Measurements from ENCODE around the gene GOLPH3. TPM values are rescaled to one million over a fixed set of nuclear protein-coding genes. Genes with fewer than 3 reads are reported as not detected.

The GOLPH3 gene
- total and polyA plus RNA-seq, 2 of the 4 experiments (the other 2 are of a cell fraction), result 38.2 to 41.3 TPM

GRCh38 chr5:32147959-32148358 lies 26.2 kb downstream of the GOLPH3 start:
- Histone ChIP-seq H4K8ac (ENCODE audit: low read depth in 2 of 2, low read length in 2 of 2) (no peak overlapping the region), H2BK5ac (ENCODE audit: low read depth, low read length, poor library complexity, severe bottlenecking) (no peak overlapping the region), H2BK20ac (ENCODE audit: low read depth, low read length) (no peak overlapping the region), H3K27ac (ENCODE audit: insufficient read depth, low read length) (no peak overlapping the region), H2AK5ac (ENCODE audit: low read depth, low read length) (no peak overlapping the region), H2BK120ac (ENCODE audit: low read depth, low read length) (no peak overlapping the region), H3K18ac (ENCODE audit: low read depth, low read length) (no peak overlapping the region), H3K4ac (ENCODE audit: low read depth, low read length) (no peak overlapping the region), H3K27me3 (ENCODE audit: control insufficient read depth, insufficient read depth, low read length) (no peaks in the 10 kb centered on the region), H3K56ac (ENCODE audit: extremely low read depth, insufficient read depth, low read length) (no peak overlapping the region), H3K23ac (ENCODE audit: low read depth, low read length) (no peak overlapping the region), H3K9me3 (ENCODE audit: control insufficient read depth, insufficient read depth, low read length) (no peaks in the 10 kb centered on the region), H4K5ac (ENCODE audit: low read depth, low read length) (no peak overlapping the region), H3K4me3 (ENCODE audit: insufficient read depth, low read depth, low read length) (no peak overlapping the region), H3K4me2 (ENCODE audit: low read depth, low read length) (no peak overlapping the region), H4K91ac (ENCODE audit: insufficient read depth, low read depth, low read length) (no peak overlapping the region), H3K9ac (ENCODE audit: low read depth, low read length) (no peak overlapping the region), H3K79me1 (ENCODE audit: low read depth in 1 of 2, low read length in 2 of 2) (peaks cover 22 to 44% of the 10 kb centered on the region in 2 experiments), H2AFZ (replicated peaks; ENCODE audit: low read length, poor library complexity) (no peak overlapping the region), H4K20me1 (ENCODE audit: insufficient read depth, low read length) (peaks cover 84% of the 10 kb centered on the region), H3K4me1 (ENCODE audit: control insufficient read depth, insufficient read depth, low read length) (peaks cover 16% of the 10 kb centered on the region), H2AK9ac (replicated peaks; ENCODE audit: low read depth, low read length, poor library complexity) (no peak overlapping the region), H3K14ac (replicated peaks; ENCODE audit: low read depth, low read length) (no peak overlapping the region), H3K9me1 (ENCODE audit: insufficient read depth, low read length) (peaks cover 19% of the 10 kb centered on the region), H3K36me3 (ENCODE audit: control insufficient read depth, insufficient read depth, low read length) (peaks cover 5% of the 10 kb centered on the region; the same call in 1 of the 2 replicates), H2BK15ac (ENCODE audit: low read depth, low read length) (no peak overlapping the region)
- no CpG with 5 or more reads among the region's 4 CpGs for WGBS, 2 experiments (ENCODE audit: extremely low coverage in 2 of 2, insufficient read length in 1 of 2)
- ATAC-seq (ENCODE audit: low read depth) (no peak), DNase-seq (no peak)
- TF ChIP-seq CTCF (conservative IDR thresholded peaks at IDR 0.05; ENCODE audit: low read depth, low read length) (no peak), RAD21 (IDR thresholded peaks at IDR 0.05; ENCODE audit: low read length) (no peak), SMC3 (IDR thresholded peaks at IDR 0.05; ENCODE audit: low read depth, low read length) (no peak), MAFK (IDR thresholded peaks at IDR 0.05; ENCODE audit: low read depth, low read length) (no peak), CHD1 (IDR thresholded peaks at IDR 0.05; ENCODE audit: low read depth, low read length) (no peak), USF2 (IDR thresholded peaks at IDR 0.05; ENCODE audit: low read depth, low read length) (no peak), MAZ (IDR thresholded peaks at IDR 0.05; ENCODE audit: borderline replicate concordance, low read depth, low read length) (no peak), RFX5 (IDR thresholded peaks at IDR 0.05; ENCODE audit: low read depth, low read length) (no peak), BHLHE40 (IDR thresholded peaks at IDR 0.05; ENCODE audit: low read depth, low read length) (no peak), FOS (IDR thresholded peaks at IDR 0.05; ENCODE audit: low read depth, low read length) (no peak), MXI1 (IDR thresholded peaks at IDR 0.05; ENCODE audit: borderline replicate concordance, low read depth, low read length) (no peak), NFE2L2 (IDR thresholded peaks at IDR 0.05; ENCODE audit: low read depth, low read length) (no peak), CEBPB (IDR thresholded peaks at IDR 0.05; ENCODE audit: low read depth, low read length) (no peak), POLR2A (IDR thresholded peaks at IDR 0.05; ENCODE audit: low read depth, low read length) (no peak), RCOR1 (IDR thresholded peaks at IDR 0.05; ENCODE audit: insufficient replicate concordance, low read length) (no peak), ELK1 (IDR thresholded peaks at IDR 0.05; ENCODE audit: borderline replicate concordance, low read depth, low read length) (no peak)
- intact Hi-C loops (cut with micrococcal nuclease), result no loop called here
- ChIA-PET POLR2A (ENCODE audit: unreplicated experiment) (no interaction called here), CTCF (no interaction called here)
- in situ Hi-C loops (cut with MboI; ENCODE audit: low sequenced_read_pairs), result no loop called here
- no TSS peak for BruUV-seq (replicated peaks)
- dilution Hi-C loops (cut with HindIII; ENCODE audit: low sequenced_read_pairs, unreplicated experiment), result no loop called here

Measured in IMR-90 (cell line).